IPS-NIHi11 (cell line): Measurements from ENCODE around the gene C5orf47.
A peak's percentile ranks its signal among the peaks of the same experiment; 100 is the strongest.

Experiments used
- DNase-seq: peaks from one replicate; pipeline ENCODE4 v3.0.0; 2012; ENCODE audit warnings: mixed read lengths, low spot score

C5orf47 gene

GRCh38 chr5:174044466-174045254 is 55.7 kb downstream of the C5orf47 start:
- DNase-seq: no peak

DNA sequence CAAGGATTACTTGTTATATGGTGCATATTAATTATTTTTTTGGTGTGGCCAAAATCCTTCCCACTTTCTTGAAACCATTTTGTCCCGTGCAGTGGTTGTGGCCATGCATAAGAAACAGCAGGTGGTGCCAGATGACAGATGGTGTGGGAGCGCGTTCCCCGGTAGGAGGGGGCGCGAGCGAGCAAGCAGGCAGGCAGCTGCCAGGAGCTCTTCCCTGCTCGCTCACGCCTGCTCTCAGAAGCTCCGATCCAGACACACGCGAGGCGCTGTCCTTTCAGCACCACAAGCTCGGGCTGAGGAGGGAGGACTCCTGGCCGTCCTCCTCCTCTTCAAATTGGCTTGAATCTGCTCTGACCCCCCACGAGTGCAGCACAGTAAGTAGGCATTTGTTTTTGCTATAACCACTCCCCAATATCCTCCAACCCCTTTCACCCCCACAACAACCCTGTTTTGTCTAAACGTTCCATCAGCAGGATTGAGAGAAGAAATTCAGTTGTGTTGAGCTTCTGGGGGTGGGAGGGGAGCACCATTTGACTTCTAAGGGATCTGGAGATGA is 56.6 kb downstream of the C5orf47 start, which contains the start of gene NSG2:
Gene NSG2 (plus strand): TSS at position 237 of the 556 bp plus-strand sequence. CDS start 1,050 bp downstream, outside the sequence.
- peak; percentile 96 for DNase-seq

DNA sequence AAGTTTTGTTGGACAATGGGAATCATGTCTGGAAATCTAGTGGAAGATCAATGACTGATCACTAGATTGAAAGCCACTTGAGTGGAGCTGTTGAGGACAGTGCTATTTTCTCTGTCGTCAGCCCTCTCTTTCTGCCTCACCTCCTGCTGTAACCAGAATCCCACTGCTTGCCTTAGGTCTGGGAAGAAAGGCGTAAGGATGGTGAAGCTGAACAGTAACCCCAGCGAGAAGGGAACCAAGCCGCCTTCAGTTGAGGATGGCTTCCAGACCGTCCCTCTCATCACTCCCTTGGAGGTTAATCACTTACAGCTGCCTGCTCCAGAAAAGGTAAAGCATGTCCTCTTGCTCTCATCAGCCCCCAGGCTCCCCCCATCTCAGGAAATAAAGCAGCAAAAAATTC is 57.6 kb downstream of the C5orf47 start:
- DNase-seq: no peak

GRCh38 chr5:174047472-174048099 is 58.6 kb downstream of the C5orf47 start:
- no peak for DNase-seq

DNA sequence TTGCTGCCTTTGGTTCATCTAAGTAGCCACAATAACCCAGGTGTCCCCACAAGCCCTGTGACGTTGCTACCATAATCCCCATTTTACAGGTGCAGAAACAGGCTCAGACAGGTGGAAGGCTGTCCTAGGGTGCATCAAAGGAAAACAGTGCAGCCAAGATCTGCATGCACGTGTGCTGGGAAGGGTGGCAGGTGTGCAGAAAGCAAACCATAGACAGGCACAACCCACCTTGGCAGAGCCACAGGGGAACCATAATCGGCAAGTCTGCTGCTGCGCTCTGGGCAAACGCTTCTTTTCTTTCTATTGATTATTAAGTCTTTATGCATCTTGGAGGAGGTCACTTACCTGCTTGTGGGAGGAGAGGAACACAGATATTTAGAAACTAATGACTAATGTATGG is 63.7 kb downstream of the C5orf47 start:
- no peak for DNase-seq

GRCh38 chr5:174053905-174054304 is 64.9 kb downstream of the C5orf47 start:
- DNase-seq: no peak
